ENCODE measurements around the gene HPDL.

HPDL gene

GRCh38 chr1:45373573-45373972, 46.9 kb downstream of the HPDL start:
- peak overlapping the region; percentile 58 for H3K27ac ChIP-seq
- no peak for TF ChIP-seq CTCF (conservative IDR thresholded peaks at IDR 0.05)

GRCh38 chr1:45375104-45376090, 48.7 kb downstream of the HPDL start:
- H3K27ac ChIP-seq: peak overlapping the region; percentile 58
- TF ChIP-seq CTCF (conservative IDR thresholded peaks at IDR 0.05): no peak

GRCh38 chr1:45378184-45378583, 51.5 kb downstream of the HPDL start:
- TF ChIP-seq CTCF (conservative IDR thresholded peaks at IDR 0.05): no peak
- no peak overlapping the region for H3K27ac ChIP-seq

Measured in VCaP (cell line).